ENCODE results near the gene PCARE.

Gene PCARE

GRCh38 chr2:29051730-29052129, 22.6 kb downstream of the PCARE start:
- H3K4me3 ChIP-seq (ENCODE audit: low read depth, low read length): no peak overlapping the region
- no peak for DNase-seq (ENCODE audit: low read depth)
- no peak for TF ChIP-seq CTCF (IDR thresholded peaks at IDR 0.05; ENCODE audit: control insufficient read depth, extremely low read depth, insufficient read depth)

- no peak for TF ChIP-seq CTCF (IDR thresholded peaks at IDR 0.05; ENCODE audit: control insufficient read depth, extremely low read depth, insufficient read depth)
Measured at GRCh38 chr2:29050591-29050990, 23.7 kb downstream of the PCARE start.

GRCh38 chr2:29047083-29047845, 27.1 kb downstream of the PCARE start:
- TF ChIP-seq CTCF (IDR thresholded peaks at IDR 0.05; ENCODE audit: control insufficient read depth, extremely low read depth, insufficient read depth): no peak
- H3K4me3 ChIP-seq (ENCODE audit: low read depth, low read length): no peak overlapping the region
- no peak for DNase-seq (ENCODE audit: low read depth)

More at GRCh38 chr2:29050591-29050990, 23.7 kb downstream of the PCARE start:
- no peak for DNase-seq (ENCODE audit: low read depth)
- no peak overlapping the region for H3K4me3 ChIP-seq (ENCODE audit: low read depth, low read length)

GRCh38 chr2:29046321-29046720, 28.0 kb downstream of the PCARE start:
- H3K4me3 ChIP-seq (ENCODE audit: low read depth, low read length): no peak overlapping the region
- no peak for TF ChIP-seq CTCF (IDR thresholded peaks at IDR 0.05; ENCODE audit: control insufficient read depth, extremely low read depth, insufficient read depth)
- DNase-seq (ENCODE audit: low read depth): no peak

GRCh38 chr2:29044459-29044858, 29.9 kb downstream of the PCARE start:
- H3K4me3 ChIP-seq (ENCODE audit: low read depth, low read length): no peak overlapping the region
- TF ChIP-seq CTCF (IDR thresholded peaks at IDR 0.05; ENCODE audit: control insufficient read depth, extremely low read depth, insufficient read depth): no peak
- DNase-seq (ENCODE audit: low read depth): no peak

- no peak for TF ChIP-seq CTCF (IDR thresholded peaks at IDR 0.05; ENCODE audit: control insufficient read depth, extremely low read depth, insufficient read depth)
- no peak for DNase-seq (ENCODE audit: low read depth)
- H3K4me3 ChIP-seq (ENCODE audit: low read depth, low read length): no peak overlapping the region
Measured at GRCh38 chr2:29042561-29043075, 31.7 kb downstream of the PCARE start.

Measured in LNCaP clone FGC (cell line).